Measurements from ENCODE around the gene RAD23A. TPM values are rescaled to one million over a fixed set of nuclear protein-coding genes. Genes with fewer than 3 reads are reported as not detected.

The RAD23A gene
- polyA plus RNA-seq, 1 donor from 2014 or later: 37.4 TPM

DNA sequence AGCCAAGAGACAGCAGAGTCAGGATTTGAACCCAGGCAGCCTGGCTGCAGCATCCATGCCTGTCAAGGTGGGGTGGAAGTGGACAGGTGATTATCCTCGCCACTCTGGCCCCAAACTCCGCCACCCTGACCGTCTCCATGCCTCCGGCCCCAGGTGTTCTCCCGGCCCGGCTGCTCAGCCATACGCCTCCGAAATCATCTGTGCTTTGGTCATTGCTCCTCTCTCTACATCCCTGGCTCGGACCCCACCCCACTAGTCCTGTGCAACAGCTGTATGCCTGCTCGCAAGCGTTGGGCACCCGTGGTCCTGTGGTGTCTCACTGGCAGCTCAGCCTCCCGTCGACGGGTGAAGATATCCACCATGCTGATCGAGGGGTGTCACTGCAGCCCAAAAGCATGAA is 27.6 kb downstream of the RAD23A start:
- Histone ChIP-seq H3K4me2 (ENCODE audit: low read length) (no peak overlapping the region), H3K27me3 (ENCODE audit: insufficient read depth, low read depth, low read length) (no peaks in the 10 kb centered on the region), H3K79me2 (replicated peaks; ENCODE audit: insufficient read depth, low read length) (no peaks in the 10 kb centered on the region), H3K4me3 (ENCODE audit: low read length) (no peak overlapping the region), H3K9ac (ENCODE audit: low read length) (no peak overlapping the region), H3K9me2 (ENCODE audit: insufficient read depth, low read length) (no peaks in the 10 kb centered on the region), H3F3A (ENCODE audit: insufficient read depth, low read length, poor library complexity, severe bottlenecking) (no peaks in the 10 kb centered on the region), H2AFZ (ENCODE audit: low read depth, low read length) (no peak overlapping the region), H3K36me3 (ENCODE audit: insufficient read depth, low read length) (no peaks in the 10 kb centered on the region), H3K27ac (ENCODE audit: low read length) (no peak overlapping the region), H3K9me3 (ENCODE audit: low read length) (no peaks in the 10 kb centered on the region), H4K20me1 (ENCODE audit: insufficient read depth) (no peaks in the 10 kb centered on the region)
- no peak for TF ChIP-seq EZH2 (IDR thresholded peaks at IDR 0.05; ENCODE audit: borderline replicate concordance, insufficient read depth, low read length, poor library complexity, severe bottlenecking)
- TF ChIP-seq RAD21 (conservative IDR thresholded peaks at IDR 0.05): no peak
- TF ChIP-seq REST (IDR thresholded peaks at IDR 0.05; ENCODE audit: borderline replicate concordance): no peak
- no peak for TF ChIP-seq POLR2AphosphoS5 (IDR thresholded peaks at IDR 0.05)
- TF ChIP-seq SMC3 (conservative IDR thresholded peaks at IDR 0.05; ENCODE audit: poor library complexity): no peak
- no peak for TF ChIP-seq MXI1 (conservative IDR thresholded peaks at IDR 0.05; ENCODE audit: poor library complexity, severe bottlenecking)
- TF ChIP-seq EP300 (conservative IDR thresholded peaks at IDR 0.05; ENCODE audit: poor library complexity, severe bottlenecking): no peak
- no peak for TF ChIP-seq TAF1 (IDR thresholded peaks at IDR 0.05; ENCODE audit: low read depth)
- no peak for TF ChIP-seq CTCF (IDR thresholded peaks at IDR 0.05; ENCODE audit: poor library complexity, severe bottlenecking)

- Histone ChIP-seq H3K9me3 (ENCODE audit: low read length) (no peaks in the 10 kb centered on the region), H3K9ac (ENCODE audit: low read length) (no peak overlapping the region), H4K20me1 (ENCODE audit: insufficient read depth) (no peaks in the 10 kb centered on the region), H3K79me2 (replicated peaks; ENCODE audit: insufficient read depth, low read length) (no peaks in the 10 kb centered on the region), H3F3A (ENCODE audit: insufficient read depth, low read length, poor library complexity, severe bottlenecking) (no peaks in the 10 kb centered on the region), H2AFZ (ENCODE audit: low read depth, low read length) (no peak overlapping the region), H3K27ac (ENCODE audit: low read length) (no peak overlapping the region), H3K9me2 (ENCODE audit: insufficient read depth, low read length) (no peaks in the 10 kb centered on the region), H3K27me3 (ENCODE audit: insufficient read depth, low read depth, low read length) (no peaks in the 10 kb centered on the region), H3K36me3 (ENCODE audit: insufficient read depth, low read length) (no peaks in the 10 kb centered on the region), H3K4me2 (ENCODE audit: low read length) (no peak overlapping the region), H3K4me3 (ENCODE audit: low read length) (no peak overlapping the region)
- TF ChIP-seq EZH2 (IDR thresholded peaks at IDR 0.05; ENCODE audit: borderline replicate concordance, insufficient read depth, low read length, poor library complexity, severe bottlenecking): no peak
- TF ChIP-seq TAF1 (IDR thresholded peaks at IDR 0.05; ENCODE audit: low read depth): no peak
- TF ChIP-seq EP300 (conservative IDR thresholded peaks at IDR 0.05; ENCODE audit: poor library complexity, severe bottlenecking): no peak
- TF ChIP-seq SMC3 (conservative IDR thresholded peaks at IDR 0.05; ENCODE audit: poor library complexity): no peak
- TF ChIP-seq REST (IDR thresholded peaks at IDR 0.05; ENCODE audit: borderline replicate concordance): no peak
- TF ChIP-seq RAD21 (conservative IDR thresholded peaks at IDR 0.05): no peak
- no peak for TF ChIP-seq MXI1 (conservative IDR thresholded peaks at IDR 0.05; ENCODE audit: poor library complexity, severe bottlenecking)
- no peak for TF ChIP-seq POLR2AphosphoS5 (IDR thresholded peaks at IDR 0.05)
- no peak for TF ChIP-seq CTCF (IDR thresholded peaks at IDR 0.05; ENCODE audit: poor library complexity, severe bottlenecking)
Observed at GRCh38 chr19:12974301-12975220, 28.9 kb downstream of the RAD23A start.
